ENCODE data around the gene KBTBD12. TPM values are rescaled to one million over a fixed set of nuclear protein-coding genes. Genes with fewer than 3 reads are reported as not detected.

KBTBD12 gene
- polyA plus RNA-seq, 1 of the 3 experiments (the other 2 are of a cell fraction) = not detected

- TF ChIP-seq ZBTB33 (IDR thresholded peaks at IDR 0.05; ENCODE audit: borderline replicate concordance, low read depth) = no peak
Measured at GRCh38 chr3:127927829-127928604, 13.0 kb downstream of the KBTBD12 start (continued).

- 58% methylated on average over 5 of the region's 5 CpGs for WGBS (ENCODE audit: low lambda C conversion rate)
- H3K27ac ChIP-seq (ENCODE audit: low read depth in 2 of 2, low read length in 1 of 2) = no peak overlapping the region
- ChIA-PET POLR2A (no interaction called here), CTCF (no interaction called here)
- H3K4me3 ChIP-seq (ENCODE audit: low read depth in 2 of 2, low read length in 1 of 2) = no peak overlapping the region
- peaks cover 0 to 3% of the 10 kb centered on the region in 2 experiments; a peak in 1 of 4 replicates for H3K4me1 ChIP-seq (ENCODE audit: control insufficient read depth in 1 of 2, insufficient read depth in 2 of 2, low read depth in 1 of 2, low read length in 1 of 2)
- no peaks in the 10 kb centered on the region for H3K79me2 ChIP-seq (ENCODE audit: insufficient read depth)
- no peaks in the 10 kb centered on the region for H3K9me2 ChIP-seq
- no peak overlapping the region for H3K4me2 ChIP-seq
- no peaks in the 10 kb centered on the region for H3K9me3 ChIP-seq
- H3K27me3 ChIP-seq (ENCODE audit: insufficient read depth) = peaks cover 10% of the 10 kb centered on the region
- TF ChIP-seq EP300 (IDR thresholded peaks at IDR 0.05; ENCODE audit: borderline replicate concordance in 1 of 2, low read depth in 1 of 2, low read length in 1 of 2) (no peak), RAD21 (IDR thresholded peaks at IDR 0.05; ENCODE audit: low read length) (no peak), RXRA (IDR thresholded peaks at IDR 0.05; ENCODE audit: borderline replicate concordance, low read depth) (no peak), EZH2phosphoT487 (IDR thresholded peaks at IDR 0.05; ENCODE audit: borderline replicate concordance, low read depth) (no peak), CTCF (IDR thresholded peaks at IDR 0.05) (no peak), YY1 (IDR thresholded peaks at IDR 0.05; ENCODE audit: low read depth) (no peak), MXI1 (IDR thresholded peaks at IDR 0.05; ENCODE audit: low read depth, low read length) (no peak), POLR2AphosphoS5 (IDR thresholded peaks at IDR 0.05; ENCODE audit: low read depth, low read length) (no peak), TAF1 (IDR thresholded peaks at IDR 0.05; ENCODE audit: borderline replicate concordance, low read depth, low read length) (no peak), NFIC (IDR thresholded peaks at IDR 0.05; ENCODE audit: borderline replicate concordance) (no peak), RFX5 (IDR thresholded peaks at IDR 0.05; ENCODE audit: low read length) (no peak), PBX3 (IDR thresholded peaks at IDR 0.05) (no peak), FOXM1 (IDR thresholded peaks at IDR 0.05; ENCODE audit: low read depth) (no peak), JUND (IDR thresholded peaks at IDR 0.05) (no peak), SIN3A (IDR thresholded peaks at IDR 0.05; ENCODE audit: borderline replicate concordance, low read depth, low read length) (no peak), RCOR1 (IDR thresholded peaks at IDR 0.05; ENCODE audit: low read length) (no peak), CHD2 (IDR thresholded peaks at IDR 0.05; ENCODE audit: low read length, partially characterized antibody) (no peak), FOXJ3 (CRISPR knock-in tag; IDR thresholded peaks at IDR 0.05) (no peak)
- H3K9ac ChIP-seq = no peak overlapping the region
- no peak for DNase-seq
- H4K20me1 ChIP-seq (ENCODE audit: insufficient read depth) = no peaks in the 10 kb centered on the region
- no peak overlapping the region for H2AFZ ChIP-seq (ENCODE audit: low read depth)
- H3F3A ChIP-seq (replicated peaks; ENCODE audit: insufficient read depth) = peaks cover 4% of the 10 kb centered on the region
- H3K36me3 ChIP-seq (replicated peaks in 1 of 2; ENCODE audit: control insufficient read depth in 1 of 2, insufficient read depth in 2 of 2, low read length in 1 of 2) = no peaks in the 10 kb centered on the region
Measured at GRCh38 chr3:127929818-127930413, 14.9 kb downstream of the KBTBD12 start.
